Endothelial cell (in vitro differentiated cells): Measurements from ENCODE around the gene CXCL5. TPM values are rescaled to one million over a fixed set of nuclear protein-coding genes. Genes with fewer than 3 reads are reported as not detected.

Experiments
- DNase-seq: peaks from one replicate; pipeline ENCODE4 v3.0.0; 2021; ENCODE audit warnings: low spot score
- H3K27ac Mint-ChIP-seq: one replicate; pipeline ENCODE4 v1.8.0; 2021; ENCODE audit warnings: mixed read lengths, inconsistent platforms; ENCODE audit not compliant: unreplicated experiment
- H3K27me3 Mint-ChIP-seq: one replicate; pipeline ENCODE4 v1.8.0; 2021; ENCODE audit warnings: mild to moderate bottlenecking, moderate library complexity, mixed read lengths, inconsistent platforms; ENCODE audit not compliant: unreplicated experiment
- H3K36me3 Mint-ChIP-seq: one replicate; pipeline ENCODE4 v1.8.0; 2021; ENCODE audit warnings: mild to moderate bottlenecking, low read depth, mixed read lengths, inconsistent platforms; ENCODE audit not compliant: unreplicated experiment
- H3K4me1 Mint-ChIP-seq: one replicate; pipeline ENCODE4 v1.8.0; 2021; ENCODE audit warnings: mild to moderate bottlenecking, mixed read lengths, inconsistent platforms; ENCODE audit not compliant: unreplicated experiment
- H3K4me3 Mint-ChIP-seq: one replicate; pipeline ENCODE4 v1.8.0; 2021; ENCODE audit warnings: mild to moderate bottlenecking, mixed read lengths, inconsistent platforms; ENCODE audit not compliant: unreplicated experiment
- H3K9me3 Mint-ChIP-seq: one replicate; pipeline ENCODE4 v1.8.0; 2021; ENCODE audit warnings: mixed read lengths, inconsistent platforms; ENCODE audit not compliant: unreplicated experiment
- CTCF ChIP-seq: fragments of 200-600 bp; sonication (generic); IDR thresholded peaks from one replicate; pipeline ENCODE4 v1.5.0; 2021; ENCODE audit warnings: antibody characterized with exemption; ENCODE audit not compliant: unreplicated experiment
- total RNA-seq: library from RNA; stranded (reverse); fragmentation: NEBNext Ultra II Directional; extraction: Animal tissue kit (Norgen Biotek cat#: 25700); gene quantifications from one replicate; pipeline ENCODE4 v1.2.1, GENCODE V29; 2021; ENCODE audit not compliant: unreplicated experiment

CXCL5 gene
- total RNA-seq, 1 donor from 2014 or later, result 3.4 TPM

- no peak overlapping the region for H3K27ac Mint-ChIP-seq
- H3K27me3 Mint-ChIP-seq, result no peaks in the 10 kb centered on the region
- H3K4me1 Mint-ChIP-seq, result no peaks in the 10 kb centered on the region
- H3K9me3 Mint-ChIP-seq, result no peaks in the 10 kb centered on the region
- TF ChIP-seq CTCF, result no peak
- no peak overlapping the region for H3K4me3 Mint-ChIP-seq
- no peaks in the 10 kb centered on the region for H3K36me3 Mint-ChIP-seq
- no peak for DNase-seq
Measured at GRCh38 chr4:74012130-74012529, 13.7 kb upstream of the CXCL5 start.

GRCh38 chr4:74009307-74009706, 10.8 kb upstream of the CXCL5 start:
- H3K27ac Mint-ChIP-seq, result no peak overlapping the region
- no peak for TF ChIP-seq CTCF
- H3K27me3 Mint-ChIP-seq, result no peaks in the 10 kb centered on the region
- no peak overlapping the region for H3K4me3 Mint-ChIP-seq
- DNase-seq, result no peak
- H3K4me1 Mint-ChIP-seq, result peaks cover 7% of the 10 kb centered on the region
- no peaks in the 10 kb centered on the region for H3K9me3 Mint-ChIP-seq
- H3K36me3 Mint-ChIP-seq, result no peaks in the 10 kb centered on the region

GRCh38 chr4:74006009-74006476, 7.6 kb upstream of the CXCL5 start:
- Mint-ChIP-seq H3K4me3 (no peak overlapping the region), H3K36me3 (no peaks in the 10 kb centered on the region), H3K4me1 (peaks cover 7% of the 10 kb centered on the region), H3K27ac (no peak overlapping the region), H3K9me3 (no peaks in the 10 kb centered on the region), H3K27me3 (no peaks in the 10 kb centered on the region)
- TF ChIP-seq CTCF, result no peak
- DNase-seq, result no peak

- no peak overlapping the region for H3K4me3 Mint-ChIP-seq
- H3K36me3 Mint-ChIP-seq, result no peaks in the 10 kb centered on the region
- no peak for TF ChIP-seq CTCF
- H3K27ac Mint-ChIP-seq, result peak overlapping the region; percentile 54
- DNase-seq, result no peak
- no peaks in the 10 kb centered on the region for H3K27me3 Mint-ChIP-seq
- no peaks in the 10 kb centered on the region for H3K9me3 Mint-ChIP-seq
- H3K4me1 Mint-ChIP-seq, result peaks cover 7% of the 10 kb centered on the region
Measured at GRCh38 chr4:74005528-74005927, 7.1 kb upstream of the CXCL5 start.

- Mint-ChIP-seq H3K9me3 (no peaks in the 10 kb centered on the region), H3K4me1 (peaks cover 7% of the 10 kb centered on the region), H3K4me3 (no peak overlapping the region), H3K27ac (no peak overlapping the region), H3K27me3 (no peaks in the 10 kb centered on the region), H3K36me3 (no peaks in the 10 kb centered on the region)
- TF ChIP-seq CTCF, result no peak
- no peak for DNase-seq
Measured at GRCh38 chr4:74004668-74005067, 6.2 kb upstream of the CXCL5 start.
